IPS-20b (cell line): ENCODE data around the gene AFF1.

ENCODE experiments used
- H3K27ac ChIP-seq: one replicate; pipeline ENCODE4 v1.5.1; 2013; ENCODE audit warnings: low read length
- H3K27me3 ChIP-seq: 2 replicates; pipeline ENCODE4 v1.6.1; 2013; ENCODE audit warnings: mild to moderate bottlenecking, low read length, inconsistent platforms; ENCODE audit not compliant: insufficient read depth
- H3K36me3 ChIP-seq: 2 replicates; pipeline ENCODE4 v1.6.1; 2013; ENCODE audit warnings: low read depth, mild to moderate bottlenecking, inconsistent platforms, low read length, moderate library complexity; ENCODE audit not compliant: insufficient read depth
- H3K4me1 ChIP-seq: 2 replicates; pipeline ENCODE4 v1.6.1; 2013; ENCODE audit warnings: mild to moderate bottlenecking, control low read depth, inconsistent platforms, low read length, moderate library complexity; ENCODE audit not compliant: insufficient read depth
- H3K4me3 ChIP-seq: 2 replicates; pipeline ENCODE4 v1.5.1; 2013; ENCODE audit warnings: mild to moderate bottlenecking, low read length, inconsistent platforms
- H3K9ac ChIP-seq: 2 replicates; pipeline ENCODE4 v1.6.1; 2013; ENCODE audit warnings: low read depth, mild to moderate bottlenecking, inconsistent platforms, low read length, moderate library complexity
- H3K9me3 ChIP-seq: 2 replicates; pipeline ENCODE4 v1.6.1; 2013; ENCODE audit warnings: mild to moderate bottlenecking, low read depth, low read length, inconsistent platforms; ENCODE audit not compliant: insufficient read depth

Gene AFF1

DNA sequence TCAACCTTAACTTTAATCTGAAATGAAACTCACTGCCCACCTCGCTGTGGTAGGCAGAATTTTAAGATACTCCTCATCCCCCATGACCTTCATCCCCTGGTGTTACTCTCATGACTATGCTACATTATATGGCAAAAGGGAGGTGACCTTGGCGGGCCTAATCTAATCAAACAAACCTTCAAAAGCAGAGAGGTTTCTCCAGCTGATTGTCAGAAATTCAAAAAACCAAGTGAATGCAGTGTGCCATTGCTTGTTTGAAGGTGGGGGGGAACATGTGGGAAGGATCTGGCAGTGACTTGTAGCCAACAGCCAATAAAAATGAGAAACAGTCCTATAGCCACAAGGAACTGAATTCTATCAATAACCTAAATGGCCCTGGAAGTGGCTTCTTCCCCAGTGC is 237.1 kb downstream of the AFF1 start:
- H3K9ac ChIP-seq, result no peak overlapping the region
- H3K4me1 ChIP-seq, result no peaks in the 10 kb centered on the region
- H3K27ac ChIP-seq, result no peak overlapping the region
- no peaks in the 10 kb centered on the region for H3K27me3 ChIP-seq
- H3K36me3 ChIP-seq, result peaks cover 8% of the 10 kb centered on the region; the same call in 1 of the 2 replicates
- H3K9me3 ChIP-seq, result no peaks in the 10 kb centered on the region
- H3K4me3 ChIP-seq, result no peak overlapping the region

DNA sequence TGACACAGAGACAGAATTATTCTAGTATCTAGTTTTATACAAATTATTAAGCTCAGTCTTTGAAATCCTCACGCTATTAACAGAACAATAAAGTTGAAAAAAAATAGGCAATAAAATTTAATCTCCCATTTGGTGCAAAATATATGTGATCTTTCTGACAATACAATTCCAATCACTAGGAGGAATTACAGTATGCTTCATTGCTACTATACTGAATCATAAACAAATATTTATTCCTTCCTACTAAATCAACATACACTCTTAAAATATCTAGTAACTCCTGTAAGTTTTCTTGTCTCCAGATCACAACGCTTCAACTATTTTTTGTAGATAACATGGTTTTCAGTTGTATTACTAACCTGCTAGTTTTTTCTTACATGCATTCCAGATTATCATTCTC is 239.9 kb downstream of the AFF1 start:
- no peak overlapping the region for H3K27ac ChIP-seq
- H3K4me3 ChIP-seq, result no peak overlapping the region
- no peaks in the 10 kb centered on the region for H3K9me3 ChIP-seq
- no peak overlapping the region for H3K9ac ChIP-seq
- no peaks in the 10 kb centered on the region for H3K4me1 ChIP-seq
- peaks cover 4% of the 10 kb centered on the region; the same call in 1 of the 2 replicates for H3K36me3 ChIP-seq
- no peaks in the 10 kb centered on the region for H3K27me3 ChIP-seq

DNA sequence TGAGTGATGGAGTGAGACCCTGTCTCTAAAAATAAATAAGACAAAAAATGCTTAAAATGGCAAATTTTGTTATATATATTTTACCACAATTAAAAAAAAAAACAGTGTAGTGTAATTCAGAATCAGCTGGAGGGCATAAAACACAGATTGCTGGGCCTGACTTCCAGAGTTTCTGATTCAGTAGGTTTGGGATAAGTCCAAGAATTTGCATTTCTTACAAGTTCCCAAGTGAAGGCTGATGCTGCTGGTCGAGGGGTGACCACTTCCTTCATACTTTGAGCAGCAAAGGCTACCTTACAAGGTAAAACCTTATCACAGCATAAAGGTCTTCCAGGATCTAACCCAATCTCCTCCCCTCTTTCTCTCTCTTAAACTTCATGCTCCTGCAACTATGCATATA is 244.9 kb downstream of the AFF1 start:
- H3K36me3 ChIP-seq, result no peaks in the 10 kb centered on the region
- H3K9me3 ChIP-seq, result no peaks in the 10 kb centered on the region
- no peak overlapping the region for H3K4me3 ChIP-seq
- no peaks in the 10 kb centered on the region for H3K4me1 ChIP-seq
- H3K27ac ChIP-seq, result no peak overlapping the region
- no peaks in the 10 kb centered on the region for H3K27me3 ChIP-seq
- H3K9ac ChIP-seq, result no peak overlapping the region

DNA sequence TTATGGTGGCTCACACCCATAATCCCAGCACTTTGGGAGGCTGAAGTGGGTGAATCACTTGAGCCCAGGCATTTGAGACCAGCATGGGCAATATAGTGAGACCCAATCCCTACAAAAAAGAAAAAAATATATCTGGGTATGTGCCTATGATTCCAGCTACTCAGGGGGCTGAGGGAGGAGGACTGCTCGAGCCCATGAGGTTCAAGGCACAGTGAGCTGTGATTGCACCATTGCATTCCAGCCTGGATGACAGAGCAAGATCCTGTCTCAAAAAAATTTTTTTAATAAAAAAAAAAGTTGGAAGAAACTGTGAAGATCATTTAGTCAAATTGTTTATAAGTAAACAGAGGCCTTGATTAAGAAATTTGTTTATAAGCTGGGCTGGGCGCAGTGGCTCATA is 246.0 kb downstream of the AFF1 start:
- H3K9me3 ChIP-seq, result no peaks in the 10 kb centered on the region
- H3K27me3 ChIP-seq, result no peaks in the 10 kb centered on the region
- H3K9ac ChIP-seq, result no peak overlapping the region
- H3K27ac ChIP-seq, result no peak overlapping the region
- H3K36me3 ChIP-seq, result no peaks in the 10 kb centered on the region
- no peaks in the 10 kb centered on the region for H3K4me1 ChIP-seq
- no peak overlapping the region for H3K4me3 ChIP-seq

GRCh38 chr4:87185146-87185870 is 250.5 kb downstream of the AFF1 start:
- no peak overlapping the region for H3K4me3 ChIP-seq
- no peaks in the 10 kb centered on the region for H3K27me3 ChIP-seq
- H3K36me3 ChIP-seq, result no peaks in the 10 kb centered on the region
- no peaks in the 10 kb centered on the region for H3K4me1 ChIP-seq
- no peaks in the 10 kb centered on the region for H3K9me3 ChIP-seq
- H3K9ac ChIP-seq, result no peak overlapping the region
- no peak overlapping the region for H3K27ac ChIP-seq

GRCh38 chr4:87188048-87188447 is 253.2 kb downstream of the AFF1 start:
- Histone ChIP-seq H3K9ac (no peak overlapping the region), H3K4me1 (no peaks in the 10 kb centered on the region), H3K9me3 (no peaks in the 10 kb centered on the region), H3K27me3 (no peaks in the 10 kb centered on the region), H3K4me3 (no peak overlapping the region), H3K27ac (no peak overlapping the region), H3K36me3 (no peaks in the 10 kb centered on the region)

GRCh38 chr4:87188932-87189331 is 254.1 kb downstream of the AFF1 start:
- H3K27me3 ChIP-seq, result no peaks in the 10 kb centered on the region
- no peak overlapping the region for H3K27ac ChIP-seq

More at GRCh38 chr4:87188932-87189331, 254.1 kb downstream of the AFF1 start:
- Histone ChIP-seq H3K4me1 (no peaks in the 10 kb centered on the region), H3K4me3 (no peak overlapping the region), H3K9ac (no peak overlapping the region), H3K36me3 (no peaks in the 10 kb centered on the region), H3K9me3 (no peaks in the 10 kb centered on the region)
